Stimulated activated CD4-positive, alpha-beta T cell treated with anti-CD3 and anti-CD28 coated beads, Interleukin-12 subunit alpha, Interleukin-12 subunit beta, amount 100 ng/mL, for 48 hours (primary cell): ENCODE results near the gene OAF.
"Not testable (repeated sequence)": the region's sequence is repeated elsewhere in the genome, so short reads cannot be mapped to it uniquely, and the experiment has no call there.

Source experiments
- DNase-seq, 3 donors: peaks; one replicate each; pipeline ENCODE4 v3.0.0-alpha.2; 2020; ENCODE audit warnings: low read depth in 2 of 3, low spot score in 1 of 3

OAF gene

DNA sequence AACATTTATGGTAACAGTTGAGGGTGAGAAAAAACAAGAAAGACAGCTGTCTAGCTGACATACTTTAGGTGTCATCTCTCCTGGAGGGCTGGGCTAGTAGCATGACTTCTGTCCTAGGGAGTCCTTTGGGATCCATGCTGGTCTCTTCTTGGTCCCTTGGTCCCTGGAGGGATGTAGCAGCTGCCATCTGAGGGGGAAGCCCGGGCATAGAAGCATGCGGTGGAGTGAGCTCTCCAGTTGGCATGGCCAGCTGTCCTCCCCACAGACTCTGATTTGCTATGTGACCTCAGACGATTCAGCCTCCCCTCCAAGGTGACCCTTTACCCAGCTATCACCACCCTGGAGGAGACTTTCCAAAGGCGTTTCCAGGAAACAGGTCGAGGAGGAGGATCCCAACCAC is 57.9 kb downstream of the OAF start:
- no peak for DNase-seq

DNA sequence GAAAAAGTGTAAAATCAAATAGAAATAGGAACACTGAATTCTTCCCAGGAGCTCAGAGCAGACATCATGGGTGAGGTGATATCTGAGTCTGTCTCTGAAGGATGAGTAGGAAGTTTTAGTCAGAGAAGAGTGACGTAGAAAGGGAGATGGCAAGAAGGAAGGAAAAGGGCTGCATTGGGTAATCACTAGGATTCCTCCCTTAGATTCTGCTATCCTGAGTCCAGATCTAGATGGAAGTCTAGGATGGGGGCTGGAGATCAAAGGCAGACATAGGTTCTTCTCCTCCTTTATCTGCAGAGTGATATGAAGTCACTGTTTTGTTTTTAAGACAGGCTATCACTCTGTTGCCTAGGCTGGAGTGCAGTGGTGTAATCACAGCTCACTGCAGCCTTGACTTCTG is 59.6 kb downstream of the OAF start:
- DNase-seq, result no peak

DNA sequence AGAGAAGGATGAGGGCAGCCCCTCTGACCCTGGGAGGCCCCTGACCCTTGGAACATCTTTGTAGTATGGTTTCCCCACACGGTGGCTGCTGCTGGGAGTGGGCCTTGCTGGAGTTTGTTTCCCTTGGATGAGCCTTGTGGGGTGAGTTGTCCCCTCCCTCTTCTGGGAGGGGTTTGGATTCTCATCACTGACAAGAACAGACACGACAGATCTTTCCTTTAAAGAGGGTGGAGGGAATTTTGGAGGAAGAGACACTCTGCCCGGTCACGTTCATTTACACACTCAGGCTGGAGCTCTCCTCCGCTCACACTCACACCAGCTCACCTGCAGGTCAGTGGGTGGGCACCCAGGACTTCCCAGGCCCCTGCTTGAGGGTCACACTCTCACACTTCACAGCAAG is 60.8 kb downstream of the OAF start:
- no peak for DNase-seq

DNA sequence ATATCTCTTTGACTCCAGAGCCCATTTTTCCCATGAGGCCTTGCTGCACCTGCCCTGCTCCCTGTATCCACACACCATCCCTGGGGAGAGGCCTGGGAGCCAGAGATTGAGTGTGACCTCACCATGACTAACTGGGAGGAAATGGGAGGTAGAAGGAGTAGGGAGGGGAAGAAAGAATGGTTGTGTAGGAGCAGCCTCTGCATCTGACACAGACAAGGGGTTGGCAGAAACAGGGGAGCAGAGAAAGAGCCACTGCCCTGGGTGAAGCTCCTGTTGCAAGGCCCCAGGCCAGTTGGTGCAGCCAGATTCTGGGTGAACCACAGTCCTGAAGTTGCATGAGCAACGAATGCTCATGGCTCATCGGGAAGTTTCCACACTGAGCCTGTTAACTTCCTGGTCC is 61.5 kb downstream of the OAF start:
- no peak for DNase-seq

DNA sequence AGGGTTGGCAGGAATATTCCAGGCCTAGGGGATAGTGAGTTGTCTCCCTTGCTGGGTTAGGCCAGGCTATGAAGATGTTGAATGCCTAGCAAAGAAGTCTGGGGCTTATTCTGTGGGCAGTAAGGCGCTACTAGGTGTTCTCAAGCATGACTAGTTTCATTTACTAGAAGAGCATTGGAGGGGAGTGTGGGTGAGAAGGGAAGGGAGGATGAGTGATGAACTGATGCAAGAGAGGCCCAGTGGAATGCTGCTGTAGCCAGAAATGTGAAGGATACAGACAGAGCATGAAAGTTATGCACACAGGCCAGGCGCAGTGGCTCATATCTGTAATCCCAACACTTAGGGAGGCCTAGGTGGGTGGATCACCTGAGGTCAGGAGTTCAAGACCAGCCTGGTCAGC is 62.6 kb downstream of the OAF start:
- no peak for DNase-seq

DNA sequence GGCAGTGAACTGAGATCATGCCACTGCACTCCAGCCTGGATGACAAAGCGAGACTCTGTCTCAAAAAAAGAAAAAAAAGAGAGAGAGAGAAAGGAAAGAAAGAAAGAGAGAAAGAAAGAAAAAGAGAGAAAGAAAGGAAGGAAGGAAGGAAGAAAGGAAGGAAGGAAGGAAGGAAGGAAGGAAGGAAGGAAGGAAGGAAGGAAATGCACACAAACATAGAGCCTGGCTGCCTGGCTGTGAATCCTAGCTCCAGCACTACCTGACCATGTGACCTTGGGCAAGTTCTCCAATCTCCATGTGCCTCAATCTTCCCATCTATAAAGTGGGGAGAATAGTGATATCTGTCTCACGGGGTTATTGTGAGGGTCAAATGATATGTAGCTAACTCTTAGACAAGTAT is 63.1 kb downstream of the OAF start:
- DNase-seq, result not testable (repeated sequence)

DNA sequence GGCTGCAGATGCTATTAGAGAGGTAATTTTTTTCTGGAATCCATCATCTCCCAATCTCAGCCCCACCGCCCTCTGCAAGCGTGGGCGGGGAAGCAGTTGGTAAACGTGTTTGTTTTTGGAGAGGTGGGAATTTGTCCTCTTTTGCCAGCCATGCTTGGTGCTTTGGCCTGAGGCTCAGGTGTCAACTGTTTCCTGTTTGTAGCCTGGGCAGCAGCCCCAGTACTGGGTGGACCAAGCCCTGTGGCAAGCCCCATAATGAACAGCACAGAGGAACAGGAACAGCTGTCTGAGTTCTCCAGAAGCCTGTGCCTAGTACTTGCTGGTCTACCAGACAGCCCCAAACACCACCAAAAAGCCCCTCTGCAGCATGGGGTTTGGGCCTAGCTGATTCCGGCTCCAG is 68.7 kb downstream of the OAF start:
- DNase-seq, result no peak
